Colon (tissue), 2 donors: Measurements from ENCODE around the gene ZNF574.

ENCODE experiments used
- FAIRE-seq: peaks from 2 replicates; lab custom pipeline; 2012; peaks lifted over from hg19 to GRCh38; lab: Jason Lieb, UNC
- donor health status: control.
- donor health status: control.

ZNF574 gene

DNA sequence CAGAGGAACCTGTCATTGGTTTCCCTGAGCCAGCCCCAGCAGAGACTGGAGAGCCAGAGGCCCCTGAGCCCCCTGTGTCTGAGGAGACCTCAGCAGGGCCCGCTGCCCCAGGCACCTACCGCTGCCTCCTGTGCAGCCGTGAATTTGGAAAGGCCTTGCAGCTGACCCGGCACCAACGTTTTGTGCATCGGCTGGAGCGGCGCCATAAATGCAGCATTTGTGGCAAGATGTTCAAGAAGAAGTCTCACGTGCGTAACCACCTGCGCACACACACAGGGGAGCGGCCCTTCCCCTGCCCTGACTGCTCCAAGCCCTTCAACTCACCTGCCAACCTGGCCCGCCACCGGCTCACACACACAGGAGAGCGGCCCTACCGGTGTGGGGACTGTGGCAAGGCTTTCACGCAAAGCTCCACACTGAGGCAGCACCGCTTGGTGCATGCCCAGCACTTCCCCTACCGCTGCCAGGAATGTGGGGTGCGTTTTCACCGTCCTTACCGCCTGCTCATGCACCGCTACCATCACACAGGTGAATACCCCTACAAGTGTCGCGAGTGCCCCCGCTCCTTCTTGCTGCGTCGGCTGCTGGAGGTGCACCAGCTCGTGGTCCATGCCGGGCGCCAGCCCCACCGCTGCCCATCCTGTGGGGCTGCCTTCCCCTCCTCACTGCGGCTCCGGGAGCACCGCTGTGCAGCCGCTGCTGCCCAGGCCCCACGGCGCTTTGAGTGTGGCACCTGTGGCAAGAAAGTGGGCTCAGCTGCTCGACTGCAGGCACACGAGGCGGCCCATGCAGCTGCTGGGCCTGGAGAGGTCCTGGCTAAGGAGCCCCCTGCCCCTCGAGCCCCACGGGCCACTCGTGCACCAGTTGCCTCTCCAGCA is 4.2 kb downstream of the ZNF574 start:
- no peak for FAIRE-seq

DNA sequence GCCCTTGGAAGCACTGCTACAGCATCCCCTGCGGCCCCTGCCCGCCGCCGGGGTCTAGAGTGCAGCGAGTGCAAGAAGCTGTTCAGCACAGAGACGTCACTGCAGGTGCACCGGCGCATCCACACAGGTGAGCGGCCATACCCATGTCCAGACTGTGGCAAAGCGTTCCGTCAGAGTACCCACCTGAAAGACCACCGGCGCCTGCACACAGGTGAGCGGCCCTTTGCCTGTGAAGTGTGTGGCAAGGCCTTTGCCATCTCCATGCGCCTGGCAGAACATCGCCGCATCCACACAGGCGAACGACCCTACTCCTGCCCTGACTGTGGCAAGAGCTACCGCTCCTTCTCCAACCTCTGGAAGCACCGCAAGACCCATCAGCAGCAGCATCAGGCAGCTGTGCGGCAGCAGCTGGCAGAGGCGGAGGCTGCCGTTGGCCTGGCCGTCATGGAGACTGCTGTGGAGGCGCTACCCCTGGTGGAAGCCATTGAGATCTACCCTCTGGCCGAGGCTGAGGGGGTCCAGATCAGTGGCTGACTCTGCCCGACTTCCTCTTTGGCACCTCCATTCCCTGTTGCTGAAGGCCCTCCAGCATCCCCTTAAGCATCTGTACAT is 4.9 kb downstream of the ZNF574 start:
- no peak for FAIRE-seq

DNA sequence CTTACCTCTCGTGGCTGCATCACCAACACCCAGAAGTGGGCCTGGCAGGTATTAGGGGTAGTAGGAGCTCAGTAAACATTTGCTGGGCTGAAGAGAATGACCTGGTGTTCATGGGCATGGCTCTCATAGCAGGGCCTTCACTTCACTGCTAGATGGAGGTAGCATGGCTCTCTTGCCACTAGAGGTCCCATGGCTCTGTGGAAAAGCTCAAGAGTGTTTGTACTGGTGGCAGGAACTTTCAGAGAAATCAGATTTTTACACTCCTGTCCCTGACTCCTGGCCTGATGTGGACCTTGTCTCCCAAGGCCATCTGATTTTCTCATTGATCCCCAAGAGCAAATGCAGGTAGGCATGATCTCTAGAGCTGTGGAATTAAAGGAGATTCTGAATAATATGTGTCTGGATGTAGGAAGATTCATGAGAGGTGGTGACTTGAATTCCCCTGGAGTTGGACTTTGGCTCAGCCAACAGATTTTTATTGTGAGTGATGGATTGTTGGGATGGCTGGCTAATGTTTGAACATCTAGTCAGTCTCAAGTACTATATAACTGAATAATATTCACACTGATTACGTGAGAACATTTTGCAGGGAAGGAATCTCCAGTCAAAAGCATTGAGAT is 5.7 kb downstream of the ZNF574 start:
- FAIRE-seq, result no peak

DNA sequence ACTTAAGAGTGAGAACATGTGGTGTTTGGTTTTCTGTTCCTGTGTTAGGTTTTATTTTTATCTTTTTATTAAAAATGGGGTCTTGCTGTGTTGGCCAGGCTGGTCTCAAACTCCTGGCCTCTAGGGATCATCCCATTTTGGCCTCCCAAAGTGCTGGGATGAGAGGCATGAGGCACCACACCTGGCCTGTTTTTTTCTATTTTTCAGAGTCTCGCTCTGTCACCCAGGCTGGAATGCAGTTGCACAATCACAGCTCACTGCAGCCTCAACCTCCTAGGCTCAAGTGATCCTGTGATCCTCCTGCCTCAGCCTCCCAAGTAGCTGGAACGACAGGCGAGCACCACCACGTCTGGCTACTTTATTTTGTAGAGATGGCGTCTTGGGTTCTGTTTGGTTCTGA is 7.6 kb downstream of the ZNF574 start:
- no peak for FAIRE-seq

GRCh38 chr19:42086188-42086736 is 10.3 kb downstream of the ZNF574 start:
- FAIRE-seq, result no peak

- FAIRE-seq, result no peak
Observed at GRCh38 chr19:42086770-42087550, 11.0 kb downstream of the ZNF574 start.

DNA sequence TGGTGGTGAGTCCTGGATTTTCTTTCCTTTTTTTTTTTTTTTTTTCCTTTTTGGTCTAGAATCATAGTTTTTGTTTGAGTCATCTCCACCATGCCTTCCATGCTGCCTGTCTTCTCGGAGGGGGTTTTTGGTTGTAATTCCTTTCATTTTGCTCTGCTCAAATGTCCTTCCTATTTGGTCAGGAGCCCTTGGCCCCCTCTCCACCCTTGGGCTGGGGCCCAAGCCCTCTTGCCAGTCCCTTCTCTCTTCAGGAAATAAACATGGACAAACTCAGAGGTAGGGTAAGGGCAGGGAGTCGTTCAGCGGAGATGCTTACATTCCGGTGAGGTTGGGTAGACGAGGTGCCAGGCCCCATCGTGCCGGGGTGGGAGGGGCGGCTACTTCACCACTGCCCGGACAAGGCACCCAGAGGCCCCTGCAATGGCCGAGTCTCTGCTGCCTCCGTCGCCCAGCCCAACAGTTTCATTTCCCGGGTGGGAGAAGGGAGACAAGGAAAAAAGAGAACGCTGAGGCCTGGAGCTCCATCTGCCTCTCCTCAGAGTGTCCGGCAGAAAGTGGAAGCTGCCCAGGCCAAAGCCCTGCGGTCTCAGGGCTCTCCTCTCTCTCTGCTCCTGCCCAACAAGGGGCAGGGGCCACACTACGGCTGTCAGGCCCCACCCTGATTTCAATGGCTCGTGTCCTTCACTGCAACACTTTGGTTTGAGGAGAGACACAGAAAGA is 12.7 kb downstream of the ZNF574 start:
- FAIRE-seq, result no peak

GRCh38 chr19:42089191-42089750 is 13.3 kb downstream of the ZNF574 start:
- FAIRE-seq, result no peak

GRCh38 chr19:42089772-42090171 is 13.8 kb downstream of the ZNF574 start:
- no peak for FAIRE-seq

- FAIRE-seq, result no peak
Observed at GRCh38 chr19:42090672-42091071, 14.7 kb downstream of the ZNF574 start.

- FAIRE-seq, result no peak
Observed at GRCh38 chr19:42091300-42091699, 15.3 kb downstream of the ZNF574 start.

DNA sequence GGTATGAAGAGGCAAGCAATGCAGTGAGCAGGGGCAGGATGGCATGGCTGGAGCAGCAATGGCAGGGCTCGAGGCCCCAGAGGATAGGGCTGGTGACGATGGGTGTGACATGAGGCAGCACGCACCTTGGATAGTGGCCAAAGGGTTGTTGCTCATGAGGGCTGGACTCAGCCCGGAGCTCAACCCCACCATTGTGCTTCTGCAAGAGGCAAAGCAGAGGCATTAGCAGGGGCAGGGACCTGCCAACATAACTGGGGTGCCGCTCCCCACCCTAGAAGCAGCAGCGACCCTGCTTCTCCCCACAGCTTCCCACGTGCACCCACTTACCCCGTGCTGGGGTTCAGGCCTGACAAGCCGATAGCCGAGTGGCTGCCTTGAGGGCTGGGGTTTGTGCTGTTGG is 15.8 kb downstream of the ZNF574 start:
- no peak for FAIRE-seq

DNA sequence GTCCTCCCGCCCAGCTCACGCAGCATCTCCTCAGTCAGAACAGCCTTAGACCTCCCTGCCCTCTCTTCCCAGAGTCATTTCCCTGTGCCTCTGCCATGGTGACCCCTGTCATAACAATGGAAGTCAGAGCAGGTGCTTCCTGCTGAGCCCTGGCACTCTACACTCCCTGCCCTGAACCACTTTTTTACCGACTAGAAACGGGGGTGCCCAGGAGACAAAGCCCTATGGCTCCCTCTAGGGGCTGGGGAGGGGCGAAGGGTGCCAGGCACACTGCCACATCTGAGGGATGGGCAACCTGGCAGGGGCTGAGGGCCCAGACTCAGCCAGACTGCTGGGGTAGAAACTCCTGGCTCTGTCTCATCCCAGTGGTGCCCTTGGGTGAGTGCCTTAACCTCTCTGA is 16.4 kb downstream of the ZNF574 start:
- FAIRE-seq, result no peak

GRCh38 chr19:42093505-42093904 is 17.5 kb downstream of the ZNF574 start:
- FAIRE-seq, result no peak

- no peak for FAIRE-seq
Observed at GRCh38 chr19:42093926-42094325, 18.0 kb downstream of the ZNF574 start.

DNA sequence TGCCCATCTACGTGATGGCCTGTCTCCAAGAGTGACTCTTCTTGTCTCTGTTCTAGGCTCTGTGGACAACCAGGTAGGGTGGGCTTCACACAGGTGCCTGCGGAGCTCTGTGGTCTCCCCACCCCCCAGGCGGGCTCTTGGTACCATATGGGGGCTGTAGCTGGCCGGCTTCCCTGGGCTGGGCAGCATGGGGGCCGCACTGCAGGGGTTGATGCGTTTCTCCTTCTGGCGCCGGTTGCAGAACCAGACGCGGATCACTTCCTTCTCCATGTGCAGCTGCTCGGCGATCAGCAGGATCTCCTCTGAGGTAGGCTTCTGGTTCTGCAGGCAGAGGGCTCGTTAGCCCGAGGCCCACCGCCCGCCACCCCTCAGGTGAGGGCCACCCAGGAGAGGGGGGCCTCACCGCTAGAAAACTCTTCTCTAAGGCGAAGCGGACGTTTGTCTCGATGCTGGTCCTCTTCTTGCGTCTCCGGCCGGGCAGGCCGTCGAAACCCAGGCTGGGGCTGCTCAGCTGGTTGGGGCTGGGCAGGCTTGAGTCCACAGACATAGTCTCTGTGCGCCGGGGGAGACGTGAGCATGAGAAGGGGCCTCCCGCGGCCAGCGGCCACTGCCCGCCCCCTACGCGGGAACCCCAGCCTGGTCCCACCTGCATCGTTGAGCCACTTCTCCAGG is 19.3 kb downstream of the ZNF574 start:
- FAIRE-seq, result no peak

DNA sequence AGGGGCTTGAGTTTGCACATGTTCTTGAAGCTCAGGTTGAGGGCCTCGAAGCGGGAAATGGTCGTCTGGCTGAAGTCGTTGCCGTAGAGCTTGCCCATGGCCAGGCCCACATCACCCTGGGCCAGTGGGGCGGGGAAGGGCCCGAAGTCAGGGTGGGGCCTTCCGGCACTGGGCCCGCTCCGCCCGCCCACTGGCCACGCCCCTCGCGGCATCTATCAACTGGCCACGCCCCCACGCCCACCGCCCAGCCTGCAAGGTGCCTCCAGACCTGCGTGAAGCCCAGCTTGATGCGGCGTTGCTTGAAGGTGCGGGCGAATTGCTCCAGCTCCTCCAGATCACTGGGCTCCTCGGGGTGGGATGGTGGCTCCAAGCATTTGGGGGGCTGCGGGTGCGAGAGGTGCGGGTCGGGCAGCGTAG is 19.9 kb downstream of the ZNF574 start:
- no peak for FAIRE-seq

GRCh38 chr19:42096255-42096837 is 20.4 kb downstream of the ZNF574 start:
- FAIRE-seq, result no peak

DNA sequence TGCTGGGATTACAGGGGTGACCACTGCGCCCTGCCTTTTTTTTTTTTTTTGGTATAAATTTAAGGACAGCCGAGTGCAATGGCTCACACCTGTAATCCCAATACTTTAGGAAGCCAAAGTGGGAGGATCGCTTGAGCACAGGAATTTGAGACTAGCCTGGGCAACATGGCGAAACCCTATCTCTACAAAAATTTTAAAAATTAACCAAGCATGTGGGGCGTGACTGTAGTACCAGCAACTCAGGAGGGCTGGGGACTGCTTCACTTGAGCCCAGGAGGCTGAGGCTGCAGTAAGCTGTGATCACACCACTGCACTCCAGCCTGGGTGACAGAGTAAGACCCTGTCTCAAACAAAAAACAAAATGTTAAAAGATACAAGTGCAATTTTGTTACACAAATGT is 21.5 kb downstream of the ZNF574 start:
- no peak for FAIRE-seq

DNA sequence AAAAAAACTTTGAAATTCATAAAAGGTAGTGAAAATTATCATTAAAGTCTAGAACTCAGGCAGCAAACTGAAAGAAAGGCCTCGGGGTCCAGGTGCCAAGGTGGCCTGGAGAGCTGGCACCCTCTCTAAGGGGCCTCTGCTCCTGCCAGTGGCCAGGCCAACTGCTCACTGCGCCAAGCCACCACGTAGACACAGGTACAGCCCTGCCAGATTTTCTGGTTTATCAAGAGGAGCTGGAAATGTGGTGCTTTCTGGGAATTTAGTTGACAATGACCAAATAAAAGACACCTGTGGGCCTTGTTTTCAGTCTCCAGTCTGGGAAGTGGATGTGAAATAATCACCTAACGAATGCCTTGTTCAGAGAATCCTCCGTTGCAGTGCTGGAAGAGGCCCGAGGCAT is 22.8 kb downstream of the ZNF574 start:
- FAIRE-seq, result no peak
